Stomach (tissue), 4 donors: ENCODE data around the gene CENPN.

Experiments used
- CTCF ChIP-seq, 7 experiments: fragments of 450-650 bp in 4 of 7; fragments of 200-600 bp in 3 of 7; sonication (generic) in 3 of 7; IDR thresholded peaks; one replicate each; pipeline ENCODE4 v1.5.1; 2016 to 2019; ENCODE audit warnings: antibody characterized with exemption in 7 of 7, control low read depth in 2 of 7, mild to moderate bottlenecking in 1 of 7
- POLR2A ChIP-seq, 4 donors: fragments of 450-650 bp; IDR thresholded peaks; one replicate each; pipeline ENCODE4 v1.6.1; 2016; ENCODE audit warnings: antibody characterized with exemption in 4 of 4, control low read depth in 2 of 4, mild to moderate bottlenecking in 1 of 4, moderate library complexity in 1 of 4
- POLR2AphosphoS5 ChIP-seq, 3 donors: sonication (generic); formaldehyde crosslinking; IDR thresholded peaks; one replicate each; pipeline ENCODE4 v1.6.1; 2016; ENCODE audit warnings: antibody characterized with exemption in 3 of 3

GRCh38 chr16:80994451-80994850 lies 12.6 kb upstream of the CENPN start:
- no peak for TF ChIP-seq CTCF (IDR thresholded peaks at IDR 0.05)
- no peak for TF ChIP-seq POLR2AphosphoS5 (IDR thresholded peaks at IDR 0.05)
- TF ChIP-seq POLR2A (IDR thresholded peaks at IDR 0.05): no peak
